ENCODE data around the gene VHLL. TPM values are rescaled to one million over a fixed set of nuclear protein-coding genes. Genes with fewer than 3 reads are reported as not detected.

Gene VHLL
- total and polyA plus RNA-seq, 2 of the 13 experiments (the other 11 are each of a cell fraction or from before 2014, with no cell fraction given) = 0.24 TPM; not detected in 1

DNA sequence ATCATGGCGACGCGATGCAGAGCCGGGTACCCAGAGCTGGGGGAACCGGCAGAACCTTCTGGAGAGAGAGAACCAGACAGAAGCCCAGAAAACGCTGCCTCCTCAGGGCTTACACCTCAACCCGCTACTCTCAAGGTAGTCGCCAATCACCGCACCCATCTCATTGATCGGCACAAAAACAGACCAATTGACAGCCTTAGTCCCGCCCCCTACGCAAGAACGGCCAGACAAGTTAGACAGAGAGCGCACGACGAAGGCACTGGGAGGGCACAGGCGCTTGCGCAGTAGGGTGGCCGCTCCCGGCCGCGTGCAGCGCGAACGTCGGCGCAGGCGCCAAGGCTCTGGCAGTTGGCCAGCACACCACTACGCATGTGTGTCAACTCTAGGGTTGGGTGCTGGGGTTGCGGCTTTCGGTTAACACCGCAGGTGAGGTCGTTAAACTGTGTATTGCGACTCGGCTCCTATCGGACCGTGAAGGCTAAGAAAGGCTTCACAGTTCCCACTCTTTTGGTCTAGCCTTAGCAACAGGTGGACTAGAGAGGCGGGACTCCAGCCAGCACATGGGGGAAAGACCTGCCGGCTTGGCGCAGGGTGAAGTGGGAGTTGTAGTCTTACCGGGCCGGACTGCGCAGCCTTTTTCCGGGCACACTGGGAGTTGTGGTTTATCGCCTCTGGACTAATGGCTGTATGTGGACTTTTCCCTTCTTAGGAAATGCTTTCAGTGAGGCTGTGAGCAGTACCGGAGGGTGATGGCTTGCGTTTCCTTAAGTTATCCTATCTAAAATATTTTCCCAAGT is 39.3 kb upstream of the VHLL start, which contains the start of the genes CCT3 and TSACC (continued):
- TF ChIP-seq, protein P1, sequence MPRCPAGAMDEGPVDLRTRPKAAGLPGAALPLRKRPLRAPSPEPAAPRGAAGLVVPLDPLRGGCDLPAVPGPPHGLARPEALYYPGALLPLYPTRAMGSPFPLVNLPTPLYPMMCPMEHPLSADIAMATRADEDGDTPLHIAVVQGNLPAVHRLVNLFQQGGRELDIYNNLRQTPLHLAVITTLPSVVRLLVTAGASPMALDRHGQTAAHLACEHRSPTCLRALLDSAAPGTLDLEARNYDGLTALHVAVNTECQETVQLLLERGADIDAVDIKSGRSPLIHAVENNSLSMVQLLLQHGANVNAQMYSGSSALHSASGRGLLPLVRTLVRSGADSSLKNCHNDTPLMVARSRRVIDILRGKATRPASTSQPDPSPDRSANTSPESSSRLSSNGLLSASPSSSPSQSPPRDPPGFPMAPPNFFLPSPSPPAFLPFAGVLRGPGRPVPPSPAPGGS (CRISPR knock-in tag; IDR thresholded peaks at IDR 0.05) = peak; percentile 69
- TF ChIP-seq ADNP (CRISPR knock-in tag; IDR thresholded peaks at IDR 0.05) (no peak), ETV5 (CRISPR knock-in tag; IDR thresholded peaks at IDR 0.05; ENCODE audit: borderline replicate concordance) (peak; percentile 23; the same call in 1 of the 2 replicates), NCOA5 (CRISPR knock-in tag; IDR thresholded peaks at IDR 0.05) (no peak), ZMAT3 (CRISPR knock-in tag; conservative IDR thresholded peaks at IDR 0.05) (peak; percentile 82; the same call in 1 of the 2 replicates), SUZ12 (IDR thresholded peaks at IDR 0.05; ENCODE audit: low read depth, low read length) (peak; percentile 75), DR1 (CRISPR knock-in tag; IDR thresholded peaks at IDR 0.05) (peak; percentile 76; the same call in 1 of the 2 replicates), ZNF333 (CRISPR knock-in tag; IDR thresholded peaks at IDR 0.05; ENCODE audit: borderline replicate concordance) (no peak), ZNF557 (CRISPR knock-in tag; IDR thresholded peaks at IDR 0.05) (no peak), KLF16 (CRISPR knock-in tag; IDR thresholded peaks at IDR 0.05) (no peak; a peak in 1 of 4 replicates), ERF (CRISPR knock-in tag; IDR thresholded peaks at IDR 0.05) (peak; percentile 63), SP4 (CRISPR knock-in tag; IDR thresholded peaks at IDR 0.05) (peak; percentile 68; the same call in 1 of the 2 replicates), FIP1L1 (IDR thresholded peaks at IDR 0.05; ENCODE audit: borderline replicate concordance, insufficient read depth, low read depth, low read length) (no peak)
- TF ChIP-seq, protein P2, sequence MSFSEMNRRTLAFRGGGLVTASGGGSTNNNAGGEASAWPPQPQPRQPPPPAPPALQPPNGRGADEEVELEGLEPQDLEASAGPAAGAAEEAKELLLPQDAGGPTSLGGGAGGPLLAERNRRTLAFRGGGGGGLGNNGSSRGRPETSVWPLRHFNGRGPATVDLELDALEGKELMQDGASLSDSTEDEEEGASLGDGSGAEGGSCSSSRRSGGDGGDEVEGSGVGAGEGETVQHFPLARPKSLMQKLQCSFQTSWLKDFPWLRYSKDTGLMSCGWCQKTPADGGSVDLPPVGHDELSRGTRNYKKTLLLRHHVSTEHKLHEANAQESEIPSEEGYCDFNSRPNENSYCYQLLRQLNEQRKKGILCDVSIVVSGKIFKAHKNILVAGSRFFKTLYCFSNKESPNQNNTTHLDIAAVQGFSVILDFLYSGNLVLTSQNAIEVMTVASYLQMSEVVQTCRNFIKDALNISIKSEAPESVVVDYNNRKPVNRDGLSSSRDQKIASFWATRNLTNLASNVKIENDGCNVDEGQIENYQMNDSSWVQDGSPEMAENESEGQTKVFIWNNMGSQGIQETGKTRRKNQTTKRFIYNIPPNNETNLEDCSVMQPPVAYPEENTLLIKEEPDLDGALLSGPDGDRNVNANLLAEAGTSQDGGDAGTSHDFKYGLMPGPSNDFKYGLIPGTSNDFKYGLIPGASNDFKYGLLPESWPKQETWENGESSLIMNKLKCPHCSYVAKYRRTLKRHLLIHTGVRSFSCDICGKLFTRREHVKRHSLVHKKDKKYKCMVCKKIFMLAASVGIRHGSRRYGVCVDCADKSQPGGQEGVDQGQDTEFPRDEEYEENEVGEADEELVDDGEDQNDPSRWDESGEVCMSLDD (CRISPR knock-in tag; IDR thresholded peaks at IDR 0.05; ENCODE audit: borderline replicate concordance) = no peak
- TF ChIP-seq, protein P3, sequence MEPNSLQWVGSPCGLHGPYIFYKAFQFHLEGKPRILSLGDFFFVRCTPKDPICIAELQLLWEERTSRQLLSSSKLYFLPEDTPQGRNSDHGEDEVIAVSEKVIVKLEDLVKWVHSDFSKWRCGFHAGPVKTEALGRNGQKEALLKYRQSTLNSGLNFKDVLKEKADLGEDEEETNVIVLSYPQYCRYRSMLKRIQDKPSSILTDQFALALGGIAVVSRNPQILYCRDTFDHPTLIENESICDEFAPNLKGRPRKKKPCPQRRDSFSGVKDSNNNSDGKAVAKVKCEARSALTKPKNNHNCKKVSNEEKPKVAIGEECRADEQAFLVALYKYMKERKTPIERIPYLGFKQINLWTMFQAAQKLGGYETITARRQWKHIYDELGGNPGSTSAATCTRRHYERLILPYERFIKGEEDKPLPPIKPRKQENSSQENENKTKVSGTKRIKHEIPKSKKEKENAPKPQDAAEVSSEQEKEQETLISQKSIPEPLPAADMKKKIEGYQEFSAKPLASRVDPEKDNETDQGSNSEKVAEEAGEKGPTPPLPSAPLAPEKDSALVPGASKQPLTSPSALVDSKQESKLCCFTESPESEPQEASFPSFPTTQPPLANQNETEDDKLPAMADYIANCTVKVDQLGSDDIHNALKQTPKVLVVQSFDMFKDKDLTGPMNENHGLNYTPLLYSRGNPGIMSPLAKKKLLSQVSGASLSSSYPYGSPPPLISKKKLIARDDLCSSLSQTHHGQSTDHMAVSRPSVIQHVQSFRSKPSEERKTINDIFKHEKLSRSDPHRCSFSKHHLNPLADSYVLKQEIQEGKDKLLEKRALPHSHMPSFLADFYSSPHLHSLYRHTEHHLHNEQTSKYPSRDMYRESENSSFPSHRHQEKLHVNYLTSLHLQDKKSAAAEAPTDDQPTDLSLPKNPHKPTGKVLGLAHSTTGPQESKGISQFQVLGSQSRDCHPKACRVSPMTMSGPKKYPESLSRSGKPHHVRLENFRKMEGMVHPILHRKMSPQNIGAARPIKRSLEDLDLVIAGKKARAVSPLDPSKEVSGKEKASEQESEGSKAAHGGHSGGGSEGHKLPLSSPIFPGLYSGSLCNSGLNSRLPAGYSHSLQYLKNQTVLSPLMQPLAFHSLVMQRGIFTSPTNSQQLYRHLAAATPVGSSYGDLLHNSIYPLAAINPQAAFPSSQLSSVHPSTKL (CRISPR knock-in tag; IDR thresholded peaks at IDR 0.05) = peak; percentile 31; the same call in 1 of the 2 replicates
- TF ChIP-seq, protein P4, sequence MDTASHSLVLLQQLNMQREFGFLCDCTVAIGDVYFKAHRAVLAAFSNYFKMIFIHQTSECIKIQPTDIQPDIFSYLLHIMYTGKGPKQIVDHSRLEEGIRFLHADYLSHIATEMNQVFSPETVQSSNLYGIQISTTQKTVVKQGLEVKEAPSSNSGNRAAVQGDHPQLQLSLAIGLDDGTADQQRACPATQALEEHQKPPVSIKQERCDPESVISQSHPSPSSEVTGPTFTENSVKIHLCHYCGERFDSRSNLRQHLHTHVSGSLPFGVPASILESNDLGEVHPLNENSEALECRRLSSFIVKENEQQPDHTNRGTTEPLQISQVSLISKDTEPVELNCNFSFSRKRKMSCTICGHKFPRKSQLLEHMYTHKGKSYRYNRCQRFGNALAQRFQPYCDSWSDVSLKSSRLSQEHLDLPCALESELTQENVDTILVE (CRISPR knock-in tag; IDR thresholded peaks at IDR 0.05) = peak; percentile 27; the same call in 1 of the 2 replicates
- TF ChIP-seq, protein P5, sequence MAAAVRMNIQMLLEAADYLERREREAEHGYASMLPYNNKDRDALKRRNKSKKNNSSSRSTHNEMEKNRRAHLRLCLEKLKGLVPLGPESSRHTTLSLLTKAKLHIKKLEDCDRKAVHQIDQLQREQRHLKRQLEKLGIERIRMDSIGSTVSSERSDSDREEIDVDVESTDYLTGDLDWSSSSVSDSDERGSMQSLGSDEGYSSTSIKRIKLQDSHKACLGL (CRISPR knock-in tag; IDR thresholded peaks at IDR 0.05) = peak; percentile 69; the same call in 1 of the 2 replicates
- TF ChIP-seq, protein P6, sequence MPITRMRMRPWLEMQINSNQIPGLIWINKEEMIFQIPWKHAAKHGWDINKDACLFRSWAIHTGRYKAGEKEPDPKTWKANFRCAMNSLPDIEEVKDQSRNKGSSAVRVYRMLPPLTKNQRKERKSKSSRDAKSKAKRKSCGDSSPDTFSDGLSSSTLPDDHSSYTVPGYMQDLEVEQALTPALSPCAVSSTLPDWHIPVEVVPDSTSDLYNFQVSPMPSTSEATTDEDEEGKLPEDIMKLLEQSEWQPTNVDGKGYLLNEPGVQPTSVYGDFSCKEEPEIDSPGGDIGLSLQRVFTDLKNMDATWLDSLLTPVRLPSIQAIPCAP (CRISPR knock-in tag; IDR thresholded peaks at IDR 0.05; ENCODE audit: low read depth) = no peak
